H9 (cell line): Measurements from ENCODE around the gene TBC1D22A. TPM values are rescaled to one million over a fixed set of nuclear protein-coding genes. Genes with fewer than 3 reads are reported as not detected.

Experiments used
- DNase-seq: peaks from one replicate; pipeline ENCODE4 v3.0.0-alpha.2; 2017
- H2AFZ ChIP-seq: one replicate; pipeline ENCODE4 v1.6.1; 2013; ENCODE audit warnings: mild to moderate bottlenecking, low read length, control low read depth, moderate library complexity
- H2AK5ac ChIP-seq: 2 replicates; pipeline ENCODE4 v1.6.1; 2013; ENCODE audit warnings: low read length, control low read depth, mixed read lengths; ENCODE audit not compliant: insufficient read length
- H2BK120ac ChIP-seq: one replicate; pipeline ENCODE4 v1.6.1; 2013; ENCODE audit warnings: low read depth, mild to moderate bottlenecking, low read length, control low read depth, inconsistent platforms; ENCODE audit not compliant: poor library complexity, severe bottlenecking
- H2BK12ac ChIP-seq: 2 replicates; pipeline ENCODE4 v1.6.1; 2013; ENCODE audit warnings: low read length, control low read depth, mixed read lengths, low read depth; ENCODE audit not compliant: insufficient read length
- H2BK15ac ChIP-seq: 2 replicates; pipeline ENCODE4 v1.6.1; 2013; ENCODE audit warnings: low read depth, low read length, control low read depth
- H2BK20ac ChIP-seq: one replicate; pipeline ENCODE4 v1.6.1; 2013; ENCODE audit warnings: low read depth, mild to moderate bottlenecking, low read length, control low read depth, inconsistent platforms; ENCODE audit not compliant: poor library complexity, severe bottlenecking
- H2BK5ac ChIP-seq: 2 replicates; pipeline ENCODE4 v1.6.1; 2013; ENCODE audit warnings: low read length, control low read depth, mixed read lengths; ENCODE audit not compliant: insufficient read length
- H3K14ac ChIP-seq: 2 replicates; pipeline ENCODE4 v1.6.1; 2013; ENCODE audit warnings: low read length, control low read depth; ENCODE audit not compliant: insufficient read depth
- H3K18ac ChIP-seq: 2 replicates; pipeline ENCODE4 v1.6.1; 2013; ENCODE audit warnings: low read depth, mild to moderate bottlenecking, mixed read lengths, low read length, control low read depth; ENCODE audit not compliant: insufficient read length
- H3K23ac ChIP-seq: 2 replicates; pipeline ENCODE4 v1.6.1; 2013; ENCODE audit warnings: low read length, control low read depth, mixed read lengths, low read depth; ENCODE audit not compliant: insufficient read length
- H3K23me2 ChIP-seq: 2 replicates; pipeline ENCODE4 v1.6.1; 2013; ENCODE audit warnings: low read depth, mild to moderate bottlenecking, mixed read lengths, low read length, control low read depth; ENCODE audit not compliant: insufficient read length, poor library complexity, severe bottlenecking
- H3K27ac ChIP-seq: 2 replicates; pipeline ENCODE4 v1.5.1; 2013; ENCODE audit warnings: low read length, control low read depth, mixed read lengths, low read depth; ENCODE audit not compliant: insufficient read length
- H3K27me3 ChIP-seq: 2 replicates; pipeline ENCODE4 v1.6.1; 2013; ENCODE audit warnings: low read length, control low read depth, inconsistent platforms; ENCODE audit not compliant: insufficient read depth
- H3K4ac ChIP-seq: 2 replicates; pipeline ENCODE4 v1.6.1; 2013; ENCODE audit warnings: low read depth, mild to moderate bottlenecking, control low read depth, inconsistent platforms, low read length, moderate library complexity
- H3K4me1 ChIP-seq: 2 replicates; pipeline ENCODE4 v1.6.1; 2013; ENCODE audit warnings: low read length, control low read depth, inconsistent platforms; ENCODE audit not compliant: insufficient read depth
- H3K4me2 ChIP-seq: 2 replicates; pipeline ENCODE4 v1.6.1; 2013; ENCODE audit warnings: low read length, control low read depth, mixed read lengths; ENCODE audit not compliant: insufficient read length, insufficient read depth
- H3K56ac ChIP-seq: 2 replicates; pipeline ENCODE4 v1.6.1; 2013; ENCODE audit warnings: low read depth, mild to moderate bottlenecking, mixed read lengths, low read length, control low read depth; ENCODE audit not compliant: insufficient read length
- H3K79me1 ChIP-seq: 2 replicates; pipeline ENCODE4 v1.6.1; 2013; ENCODE audit warnings: low read depth, mild to moderate bottlenecking, moderate library complexity, low read length, control low read depth, inconsistent platforms; ENCODE audit not compliant: insufficient read depth, poor library complexity, severe bottlenecking
- H3K79me2 ChIP-seq: 2 replicates; pipeline ENCODE4 v1.6.1; 2013; ENCODE audit warnings: low read length, control low read depth, inconsistent platforms; ENCODE audit not compliant: insufficient read depth
- H3K9ac ChIP-seq: 2 replicates; pipeline ENCODE4 v1.6.1; 2013; ENCODE audit warnings: low read length, control low read depth, mixed read lengths; ENCODE audit not compliant: insufficient read length; ENCODE audit errors: extremely low read depth
- H3K9me3 ChIP-seq: one replicate; pipeline ENCODE4 v1.6.1; 2013; ENCODE audit warnings: low read depth, low read length, inconsistent platforms; ENCODE audit not compliant: control insufficient read depth
- H3T11ph ChIP-seq: one replicate; pipeline ENCODE4 v1.6.1; 2013; ENCODE audit warnings: mild to moderate bottlenecking, low read length, control low read depth, inconsistent platforms
- H4K20me1 ChIP-seq: one replicate; pipeline ENCODE4 v1.6.1; 2013; ENCODE audit not compliant: control insufficient read depth, insufficient read length, insufficient read depth
- H4K5ac ChIP-seq: 2 replicates; pipeline ENCODE4 v1.6.1; 2013; ENCODE audit warnings: low read depth, mild to moderate bottlenecking, mixed read lengths, low read length, control low read depth; ENCODE audit not compliant: insufficient read length
- H4K8ac ChIP-seq: replicated peaks from 2 replicates; pipeline ENCODE4 v1.6.1; 2013; ENCODE audit warnings: low read length, control low read depth, mixed read lengths, low read depth; ENCODE audit not compliant: insufficient read length
- H4K91ac ChIP-seq: 2 replicates; pipeline ENCODE4 v1.6.1; 2013; ENCODE audit warnings: low read depth, mild to moderate bottlenecking, moderate library complexity, mixed read lengths, low read length, control low read depth; ENCODE audit not compliant: insufficient read length
- H3K27ac Mint-ChIP-seq, 3 experiments: 2 replicates in 2 of 3; 3 replicates in 1 of 3; pipeline ENCODE4 v1.8.0; 2020 to 2021; ENCODE audit warnings: mixed read lengths in 3 of 3, mild to moderate bottlenecking in 1 of 3, moderate library complexity in 1 of 3
- H3K27me3 Mint-ChIP-seq: 2 replicates; pipeline ENCODE4 v1.8.0; 2021; ENCODE audit warnings: low read depth, mild to moderate bottlenecking, moderate library complexity, mixed read lengths
- H3K36me3 Mint-ChIP-seq, 3 experiments: 2 replicates in 2 of 3; 3 replicates in 1 of 3; pipeline ENCODE4 v1.8.0; 2020 to 2021; ENCODE audit warnings: low read depth in 3 of 3, mixed read lengths in 3 of 3; ENCODE audit not compliant: insufficient read depth in 1 of 3
- H3K4me1 Mint-ChIP-seq, 2 experiments: 2 replicates each; pipeline ENCODE4 v1.8.0; 2020; ENCODE audit warnings: mixed read lengths in 2 of 2
- H3K4me3 Mint-ChIP-seq, 2 experiments: 2 replicates in 1 of 2; 3 replicates in 1 of 2; pipeline ENCODE4 v1.8.0; 2020 to 2021; ENCODE audit warnings: mild to moderate bottlenecking in 2 of 2, mixed read lengths in 2 of 2, moderate library complexity in 1 of 2
- H3K9me3 Mint-ChIP-seq, 2 experiments: 2 replicates in 1 of 2; 3 replicates in 1 of 2; pipeline ENCODE4 v1.8.0; 2020; ENCODE audit warnings: mild to moderate bottlenecking in 2 of 2, mixed read lengths in 2 of 2, moderate library complexity in 1 of 2
- CTCF ChIP-seq: fragments of 200-600 bp; sonication (generic); conservative IDR thresholded peaks from 3 replicates; pipeline ENCODE4 v1.8.0; 2021; ENCODE audit warnings: antibody characterized with exemption, mild to moderate bottlenecking
- WGBS: extraction: QIAGEN DNeasy Blood & Tissue Kit; methylation state at CpG from one replicate; pipeline ENCODE4 v1.1.7; 2013; ENCODE audit warnings: missing lambda C conversion rate, low lambda C conversion rate, mixed read lengths; ENCODE audit not compliant: insufficient read length; ENCODE audit errors: extremely low coverage; 5-methylcytosine and 5-hydroxymethylcytosine counted together
- total RNA-seq: library from RNA; stranded (reverse); gene quantifications from 2 replicates; pipeline ENCODE4 v1.2.1, GENCODE V29; 2021

The TBC1D22A gene
- total RNA-seq, 1 experiment from 2014 or later, result 20.8 TPM

GRCh38 chr22:46788441-46789172 is 26.2 kb downstream of the TBC1D22A start:
- Histone ChIP-seq H3K9ac (no peak overlapping the region), H2BK12ac (no peak overlapping the region), H4K20me1 (no peaks in the 10 kb centered on the region), H2BK120ac (no peak overlapping the region), H3K14ac (no peak overlapping the region), H3T11ph (no peak overlapping the region), H2AFZ (no peak overlapping the region), H3K56ac (no peak overlapping the region), H2BK15ac (no peak overlapping the region), H3K79me2 (no peaks in the 10 kb centered on the region; the same call in 1 of the 2 replicates), H3K9me3 (no peaks in the 10 kb centered on the region), H3K27me3 (no peaks in the 10 kb centered on the region), H3K4me1 (no peaks in the 10 kb centered on the region), H3K27ac (no peak overlapping the region), H2BK20ac (no peak overlapping the region), H2BK5ac (no peak overlapping the region), H3K4ac (no peak overlapping the region), H4K5ac (no peak overlapping the region), H3K23ac (no peak overlapping the region), H3K23me2 (no peaks in the 10 kb centered on the region), H3K79me1 (no peaks in the 10 kb centered on the region), H3K4me2 (no peak overlapping the region), H4K91ac (no peak overlapping the region), H4K8ac (no peak overlapping the region), H3K18ac (no peak overlapping the region), H2AK5ac (no peak overlapping the region)
- no peak for DNase-seq
- no CpG with 5 or more reads among the region's 9 CpGs for WGBS
- peak overlapping the region in 1 of 3 experiments; percentile 81; a peak in 1 of 7 replicates for H3K27ac Mint-ChIP-seq
- H3K4me3 Mint-ChIP-seq, result no peak overlapping the region
- TF ChIP-seq CTCF, result no peak
- no peaks in the 10 kb centered on the region for H3K4me1 Mint-ChIP-seq
- H3K27me3 Mint-ChIP-seq, result no peaks in the 10 kb centered on the region
- H3K36me3 Mint-ChIP-seq, result peaks cover 0 to 3% (median 0%) of the 10 kb centered on the region in 3 experiments; a peak in 2 of 7 replicates
- H3K9me3 Mint-ChIP-seq, result no peaks in the 10 kb centered on the region
